ENCODE results near the gene ZIC1.

The ZIC1 gene

GRCh38 chr3:147411815-147412241 is 2.7 kb downstream of the ZIC1 start:
- DNase-seq: no peak

GRCh38 chr3:147412261-147412916 is 3.2 kb downstream of the ZIC1 start:
- DNase-seq: no peak

- no peak for DNase-seq
Measured at GRCh38 chr3:147412917-147413685, 3.9 kb downstream of the ZIC1 start.

GRCh38 chr3:147413686-147414389 is 4.7 kb downstream of the ZIC1 start:
- no peak for DNase-seq

- no peak for DNase-seq
Measured at GRCh38 chr3:147414390-147415138, 5.4 kb downstream of the ZIC1 start.

GRCh38 chr3:147415286-147415685 is 6.1 kb downstream of the ZIC1 start:
- no peak for DNase-seq

- DNase-seq: no peak
Measured at GRCh38 chr3:147415874-147416273, 6.7 kb downstream of the ZIC1 start.

GRCh38 chr3:147416931-147417330 is 7.8 kb downstream of the ZIC1 start:
- no peak for DNase-seq

GRCh38 chr3:147417551-147418295 is 8.6 kb downstream of the ZIC1 start:
- DNase-seq: no peak

GRCh38 chr3:147418371-147418781 is 9.2 kb downstream of the ZIC1 start:
- no peak for DNase-seq

- no peak for DNase-seq
Measured at GRCh38 chr3:147418808-147419701, 9.9 kb downstream of the ZIC1 start.

- DNase-seq: no peak
Measured at GRCh38 chr3:147419781-147420224, 10.6 kb downstream of the ZIC1 start.

GRCh38 chr3:147420353-147421183 is 11.4 kb downstream of the ZIC1 start:
- DNase-seq: no peak

- DNase-seq: no peak
Measured at GRCh38 chr3:147421184-147421912, 12.2 kb downstream of the ZIC1 start.

GRCh38 chr3:147422196-147422595 is 13.0 kb downstream of the ZIC1 start:
- no peak for DNase-seq

GRCh38 chr3:147422601-147423536 is 13.7 kb downstream of the ZIC1 start:
- DNase-seq: no peak

- DNase-seq: no peak
Measured at GRCh38 chr3:147423537-147423797, 14.3 kb downstream of the ZIC1 start.

GRCh38 chr3:147423798-147424580 is 14.8 kb downstream of the ZIC1 start:
- DNase-seq: no peak

Measured in CD4-positive, alpha-beta T cell treated with Interleukin-1 beta for 1 hour (primary cell).